ENCODE results near the gene LMOD1.

GRCh38 chr1:201933840-201934430, 12.4 kb downstream of the LMOD1 start:
- TF ChIP-seq CTCF (IDR thresholded peaks at IDR 0.05) (no peak), POLR2A (IDR thresholded peaks at IDR 0.05) (no peak)
